Progenitor cell of endocrine pancreas (in vitro differentiated cells): ENCODE measurements around the gene NFAM1. TPM values are rescaled to one million over a fixed set of nuclear protein-coding genes. Genes with fewer than 3 reads are reported as not detected.

Source experiments
- DNase-seq: peaks from one replicate; pipeline ENCODE4 v3.0.0; 2021; ENCODE audit warnings: low spot score; ENCODE audit not compliant: unreplicated experiment
- H3K27ac Mint-ChIP-seq: 2 replicates; pipeline ENCODE4 v1.8.0; 2021; ENCODE audit warnings: mild to moderate bottlenecking, moderate library complexity, mixed read lengths
- H3K27me3 Mint-ChIP-seq: 2 replicates; pipeline ENCODE4 v1.8.0; 2021; ENCODE audit warnings: mixed read lengths
- H3K36me3 Mint-ChIP-seq: 2 replicates; pipeline ENCODE4 v1.8.0; 2022; ENCODE audit warnings: mixed read lengths; ENCODE audit not compliant: insufficient read depth
- H3K4me1 Mint-ChIP-seq: 2 replicates; pipeline ENCODE4 v1.8.0; 2021; ENCODE audit warnings: low read depth, mixed read lengths
- H3K4me3 Mint-ChIP-seq: 2 replicates; pipeline ENCODE4 v1.8.0; 2021; ENCODE audit warnings: low read depth, mild to moderate bottlenecking, moderate library complexity, mixed read lengths
- H3K9me3 Mint-ChIP-seq: 2 replicates; pipeline ENCODE4 v1.8.0; 2021; ENCODE audit warnings: low read depth, mixed read lengths
- CTCF ChIP-seq: fragments of 200-600 bp; sonication (generic); IDR thresholded peaks from one replicate; pipeline ENCODE4 v1.5.0; 2021; ENCODE audit warnings: antibody characterized with exemption, mild to moderate bottlenecking; ENCODE audit not compliant: unreplicated experiment
- total RNA-seq: library from RNA; stranded (reverse); gene quantifications from 2 replicates; pipeline ENCODE4 v1.2.1, GENCODE V29; 2021

Gene NFAM1
- total RNA-seq, 1 donor from 2014 or later, result 0.31 TPM

GRCh38 chr22:42376711-42377554 is 55.3 kb downstream of the NFAM1 start:
- H3K36me3 Mint-ChIP-seq, result no peaks in the 10 kb centered on the region

GRCh38 chr22:42375982-42376381 is 56.2 kb downstream of the NFAM1 start:
- Mint-ChIP-seq H3K9me3 (no peaks in the 10 kb centered on the region), H3K27me3 (peaks cover 25% of the 10 kb centered on the region), H3K4me1 (peaks cover 15% of the 10 kb centered on the region), H3K36me3 (no peaks in the 10 kb centered on the region), H3K4me3 (no peak overlapping the region), H3K27ac (no peak overlapping the region)
- TF ChIP-seq CTCF, result no peak
- no peak for DNase-seq

More at GRCh38 chr22:42376711-42377554, 55.3 kb downstream of the NFAM1 start:
- Mint-ChIP-seq H3K4me3 (no peak overlapping the region), H3K27me3 (peaks cover 25% of the 10 kb centered on the region), H3K9me3 (no peaks in the 10 kb centered on the region), H3K27ac (no peak overlapping the region), H3K4me1 (peaks cover 19% of the 10 kb centered on the region)
- no peak for DNase-seq
- no peak for TF ChIP-seq CTCF

GRCh38 chr22:42372976-42373375 is 59.2 kb downstream of the NFAM1 start:
- Mint-ChIP-seq H3K4me3 (no peak overlapping the region), H3K27me3 (peaks cover 26% of the 10 kb centered on the region), H3K36me3 (no peaks in the 10 kb centered on the region), H3K9me3 (no peaks in the 10 kb centered on the region), H3K27ac (no peak overlapping the region), H3K4me1 (peaks cover 11% of the 10 kb centered on the region)
- no peak for DNase-seq
- TF ChIP-seq CTCF, result no peak

- Mint-ChIP-seq H3K27ac (no peak overlapping the region), H3K4me1 (peaks cover 10% of the 10 kb centered on the region), H3K4me3 (no peak overlapping the region), H3K9me3 (no peaks in the 10 kb centered on the region), H3K27me3 (peaks cover 40% of the 10 kb centered on the region), H3K36me3 (no peaks in the 10 kb centered on the region)
- no peak for DNase-seq
- TF ChIP-seq CTCF, result no peak
Observed at GRCh38 chr22:42371501-42371900, 60.7 kb downstream of the NFAM1 start.

- Mint-ChIP-seq H3K9me3 (no peaks in the 10 kb centered on the region), H3K4me3 (no peak overlapping the region), H3K27ac (no peak overlapping the region), H3K36me3 (no peaks in the 10 kb centered on the region), H3K27me3 (peaks cover 42% of the 10 kb centered on the region), H3K4me1 (peaks cover 10% of the 10 kb centered on the region)
- DNase-seq, result no peak
- TF ChIP-seq CTCF, result no peak
Observed at GRCh38 chr22:42371099-42371498, 61.1 kb downstream of the NFAM1 start.
